Measurements from ENCODE around the gene SHD. TPM values are rescaled to one million over a fixed set of nuclear protein-coding genes. Genes with fewer than 3 reads are reported as not detected.

The SHD gene
- total and polyA plus RNA-seq, 2 of the 13 experiments (the other 11 are each of a cell fraction or from before 2014, with no cell fraction given) = 0.11 to 0.20 TPM

DNA sequence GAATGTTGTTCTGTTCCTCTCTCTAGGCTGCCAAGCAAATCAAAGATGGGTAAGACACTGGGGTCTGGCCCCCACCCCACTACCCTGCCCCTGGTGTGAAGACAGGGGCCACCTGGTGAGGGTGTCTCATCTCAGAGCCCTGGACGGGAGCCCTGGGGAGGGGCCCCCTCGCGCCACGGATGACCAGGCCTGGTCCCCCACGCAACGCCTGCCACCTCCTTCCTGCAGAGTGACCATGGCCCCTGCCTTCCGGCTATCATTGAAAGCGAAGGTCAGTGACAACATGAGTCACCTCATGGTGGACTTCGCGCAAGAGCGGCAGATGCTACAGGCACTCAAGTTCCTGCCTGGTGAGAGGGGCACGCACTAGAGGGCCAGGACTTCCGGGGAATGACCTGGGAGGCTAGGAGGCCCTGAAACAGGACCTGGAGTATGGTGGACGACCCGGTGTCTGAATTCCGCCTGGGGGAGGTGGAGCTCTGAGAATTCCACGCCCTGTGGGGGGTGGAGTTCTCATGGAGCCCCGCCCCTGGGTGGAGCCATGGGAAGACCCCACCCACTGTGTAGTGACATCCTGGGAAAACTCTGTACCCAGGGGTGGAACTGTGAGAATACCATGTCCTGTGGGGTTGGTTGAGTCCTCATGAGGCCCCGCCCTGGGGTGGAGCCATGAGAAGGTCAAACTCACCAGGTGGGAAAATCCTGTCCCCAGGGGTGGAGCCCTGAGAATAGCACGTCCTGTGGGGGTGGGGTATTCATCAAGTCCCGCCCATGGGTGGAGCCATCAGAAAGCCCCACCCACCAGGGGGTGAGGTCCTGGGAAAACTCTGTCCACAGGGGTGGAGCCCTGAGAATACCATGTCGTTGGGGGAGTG lies 31.4 kb downstream of the SHD start (continued):
- TF ChIP-seq, protein P1, sequence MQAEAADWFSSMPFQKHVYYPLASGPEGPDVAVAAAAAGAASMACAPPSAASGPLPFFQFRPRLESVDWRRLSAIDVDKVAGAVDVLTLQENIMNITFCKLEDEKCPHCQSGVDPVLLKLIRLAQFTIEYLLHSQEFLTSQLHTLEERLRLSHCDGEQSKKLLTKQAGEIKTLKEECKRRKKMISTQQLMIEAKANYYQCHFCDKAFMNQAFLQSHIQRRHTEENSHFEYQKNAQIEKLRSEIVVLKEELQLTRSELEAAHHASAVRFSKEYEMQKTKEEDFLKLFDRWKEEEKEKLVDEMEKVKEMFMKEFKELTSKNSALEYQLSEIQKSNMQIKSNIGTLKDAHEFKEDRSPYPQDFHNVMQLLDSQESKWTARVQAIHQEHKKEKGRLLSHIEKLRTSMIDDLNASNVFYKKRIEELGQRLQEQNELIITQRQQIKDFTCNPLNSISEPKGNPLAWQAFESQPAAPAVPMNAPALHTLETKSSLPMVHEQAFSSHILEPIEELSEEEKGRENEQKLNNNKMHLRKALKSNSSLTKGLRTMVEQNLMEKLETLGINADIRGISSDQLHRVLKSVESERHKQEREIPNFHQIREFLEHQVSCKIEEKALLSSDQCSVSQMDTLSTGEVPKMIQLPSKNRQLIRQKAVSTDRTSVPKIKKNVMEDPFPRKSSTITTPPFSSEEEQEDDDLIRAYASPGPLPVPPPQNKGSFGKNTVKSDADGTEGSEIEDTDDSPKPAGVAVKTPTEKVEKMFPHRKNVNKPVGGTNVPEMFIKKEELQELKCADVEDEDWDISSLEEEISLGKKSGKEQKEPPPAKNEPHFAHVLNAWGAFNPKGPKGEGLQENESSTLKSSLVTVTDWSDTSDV (CRISPR knock-in tag; IDR thresholded peaks at IDR 0.05) = peak; percentile 68; the same call in 1 of the 2 replicates
- TF ChIP-seq AKNA (CRISPR knock-in tag; IDR thresholded peaks at IDR 0.05; ENCODE audit: borderline replicate concordance) = 0 out of 2 replicates have a peak, but pooled peaks have one; percentile 42
- peak; percentile 83 for TF ChIP-seq YEATS4 (CRISPR knock-in tag; IDR thresholded peaks at IDR 0.05; ENCODE audit: borderline replicate concordance)
- no peak; the same call in 1 of the 2 replicates for TF ChIP-seq ZNF777 (CRISPR knock-in tag; IDR thresholded peaks at IDR 0.05)
- no peak for TF ChIP-seq KMT2A (CRISPR knock-in tag; IDR thresholded peaks at IDR 0.05)
- peak; percentile 62; the same call in 1 of the 2 replicates for TF ChIP-seq NKX3-1 (CRISPR knock-in tag; IDR thresholded peaks at IDR 0.05)
- peak; percentile 27; the same call in 1 of the 2 replicates for TF ChIP-seq RFX3 (CRISPR knock-in tag; IDR thresholded peaks at IDR 0.05)
- TF ChIP-seq, protein P2, sequence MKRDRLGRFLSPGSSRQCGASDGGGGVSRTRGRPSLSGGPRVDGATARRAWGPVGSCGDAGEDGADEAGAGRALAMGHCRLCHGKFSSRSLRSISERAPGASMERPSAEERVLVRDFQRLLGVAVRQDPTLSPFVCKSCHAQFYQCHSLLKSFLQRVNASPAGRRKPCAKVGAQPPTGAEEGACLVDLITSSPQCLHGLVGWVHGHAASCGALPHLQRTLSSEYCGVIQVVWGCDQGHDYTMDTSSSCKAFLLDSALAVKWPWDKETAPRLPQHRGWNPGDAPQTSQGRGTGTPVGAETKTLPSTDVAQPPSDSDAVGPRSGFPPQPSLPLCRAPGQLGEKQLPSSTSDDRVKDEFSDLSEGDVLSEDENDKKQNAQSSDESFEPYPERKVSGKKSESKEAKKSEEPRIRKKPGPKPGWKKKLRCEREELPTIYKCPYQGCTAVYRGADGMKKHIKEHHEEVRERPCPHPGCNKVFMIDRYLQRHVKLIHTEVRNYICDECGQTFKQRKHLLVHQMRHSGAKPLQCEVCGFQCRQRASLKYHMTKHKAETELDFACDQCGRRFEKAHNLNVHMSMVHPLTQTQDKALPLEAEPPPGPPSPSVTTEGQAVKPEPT (CRISPR knock-in tag; IDR thresholded peaks at IDR 0.05; ENCODE audit: low read depth) = 0 out of 2 replicates have a peak, but pooled peaks have one; percentile 20
- peak; percentile 71; the same call in 1 of the 2 replicates for TF ChIP-seq GMEB1 (CRISPR knock-in tag; IDR thresholded peaks at IDR 0.05; ENCODE audit: borderline replicate concordance)
- peak; percentile 93 for TF ChIP-seq HDAC2 (CRISPR knock-in tag; IDR thresholded peaks at IDR 0.05)
- TF ChIP-seq PRDM15 (CRISPR knock-in tag; IDR thresholded peaks at IDR 0.05) = peak; percentile 27; the same call in 1 of the 2 replicates
